ENCODE data around the gene AKAP13.
"Not testable (repeated sequence)": the region's sequence is repeated elsewhere in the genome, so short reads cannot be mapped to it uniquely, and the experiment has no call there.

Gene AKAP13

DNA sequence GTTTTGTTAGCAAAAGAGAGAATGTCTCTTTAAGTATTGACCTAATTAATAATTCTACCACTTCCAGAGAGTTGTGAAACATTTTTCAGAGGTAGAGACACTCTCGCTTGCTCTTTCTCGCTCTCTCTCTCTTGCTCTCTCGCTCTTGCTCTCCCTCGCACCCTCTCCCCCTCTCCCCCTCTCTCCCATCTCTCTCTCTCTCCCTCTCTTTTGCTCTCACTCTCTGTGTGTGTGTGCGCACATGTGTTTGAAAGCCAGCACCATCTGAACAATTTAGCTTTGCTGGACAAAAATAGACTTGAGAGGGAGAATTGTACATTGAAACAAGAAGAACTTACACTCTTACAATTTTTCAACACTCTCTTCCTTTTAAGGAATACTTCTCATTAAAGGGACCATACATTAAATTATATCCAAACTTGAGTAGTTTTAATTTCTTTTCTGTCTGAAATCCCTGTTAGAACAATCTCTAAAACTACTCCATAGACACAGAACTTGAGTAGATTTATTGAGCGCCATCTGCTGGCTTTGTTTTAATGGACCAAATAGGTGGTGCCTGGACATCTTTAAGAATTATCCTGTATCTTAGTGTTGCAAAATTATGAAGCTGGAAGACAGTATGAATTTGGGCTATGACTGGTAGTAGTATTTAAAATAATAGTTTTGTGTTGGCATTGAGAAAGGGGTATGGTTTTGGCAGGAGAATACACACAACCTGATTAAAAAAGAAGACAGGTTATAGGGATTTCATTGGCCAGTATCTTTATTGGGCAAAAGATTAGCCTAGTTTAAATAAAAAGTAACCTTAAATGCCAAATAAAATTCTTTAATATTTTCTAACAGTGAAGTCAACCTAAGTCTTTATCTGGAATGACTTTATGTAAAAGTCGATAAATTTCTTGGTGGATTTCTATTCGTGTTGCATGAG lies 124.6 kb downstream of the AKAP13 start:
- DNase-seq = peak; percentile 28

DNA sequence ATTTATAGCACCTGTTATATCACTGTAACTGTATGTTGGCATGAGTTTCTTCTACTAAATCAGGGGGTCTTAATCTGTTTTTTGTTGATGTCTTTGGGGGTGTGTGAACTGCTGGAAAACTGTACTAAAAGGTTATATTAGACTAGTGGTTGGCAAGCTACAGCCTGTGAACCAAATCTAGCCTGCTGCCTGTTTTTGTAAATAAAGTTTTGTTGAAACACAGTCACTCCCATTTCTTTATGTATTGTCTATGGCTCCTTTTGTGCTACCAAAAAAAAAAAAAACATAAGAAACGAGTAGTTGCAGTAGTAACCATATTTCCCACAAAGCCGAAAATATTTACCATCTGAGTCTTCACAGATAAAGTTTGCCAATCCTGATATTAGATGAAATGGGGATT lies 126.7 kb downstream of the AKAP13 start:
- DNase-seq = no peak

DNA sequence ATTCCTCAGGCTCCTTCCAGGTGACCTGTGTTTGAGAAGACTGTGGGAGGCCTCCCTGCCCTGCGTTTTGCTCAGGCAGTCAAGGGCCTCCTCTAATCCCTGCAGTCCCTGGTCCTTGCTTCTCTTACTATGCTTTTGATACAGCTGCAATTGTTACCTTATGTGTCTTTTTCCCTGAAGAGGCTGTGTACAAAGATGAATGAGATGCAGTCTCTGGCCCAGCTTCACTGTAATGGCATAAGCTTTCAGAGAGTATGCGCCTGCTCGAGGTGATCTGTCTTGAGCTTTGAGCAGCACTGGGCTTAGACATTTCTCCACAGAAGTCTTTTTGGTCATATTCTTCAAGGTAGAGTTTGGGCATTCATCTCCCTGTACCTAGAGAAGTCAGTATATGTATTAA lies 129.6 kb downstream of the AKAP13 start:
- DNase-seq = no peak

DNA sequence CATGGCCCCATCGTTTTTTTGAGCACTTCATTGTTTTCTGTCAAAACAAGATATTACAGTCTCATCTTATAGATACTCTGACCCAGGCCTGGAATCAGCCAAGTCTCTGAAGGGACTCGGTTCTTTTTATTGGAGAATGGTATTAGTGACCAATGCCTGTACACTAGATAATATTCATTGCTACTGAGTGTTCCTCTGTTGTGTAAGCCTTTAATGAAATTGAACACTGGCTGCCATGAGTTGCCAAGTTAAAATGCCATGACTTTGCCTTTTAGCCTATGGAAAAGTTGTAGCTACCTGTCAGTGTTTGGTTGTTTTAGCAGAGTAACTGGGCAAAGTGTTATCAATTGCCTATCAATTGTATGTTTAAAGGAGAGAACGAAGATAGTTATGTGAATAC lies 134.0 kb downstream of the AKAP13 start:
- no peak for DNase-seq

DNA sequence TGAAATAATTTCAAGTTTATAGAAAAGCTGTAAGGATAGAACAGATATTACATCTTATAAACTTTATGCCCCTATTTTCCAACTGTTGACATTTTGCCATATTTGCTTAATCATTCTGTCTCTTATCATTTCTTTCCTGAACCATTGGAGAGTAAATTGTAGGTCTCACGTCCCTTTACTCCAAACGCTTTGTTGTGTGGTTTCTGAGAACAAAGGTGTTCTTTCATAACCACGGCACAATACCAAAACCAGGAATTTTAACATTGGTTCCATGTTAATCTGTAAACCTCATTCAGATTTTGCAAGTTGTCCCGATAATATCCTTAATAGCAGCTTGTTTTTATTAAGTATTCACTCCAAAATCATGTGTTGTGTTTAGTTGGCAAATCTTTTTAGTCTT lies 134.8 kb downstream of the AKAP13 start:
- DNase-seq = no peak

DNA sequence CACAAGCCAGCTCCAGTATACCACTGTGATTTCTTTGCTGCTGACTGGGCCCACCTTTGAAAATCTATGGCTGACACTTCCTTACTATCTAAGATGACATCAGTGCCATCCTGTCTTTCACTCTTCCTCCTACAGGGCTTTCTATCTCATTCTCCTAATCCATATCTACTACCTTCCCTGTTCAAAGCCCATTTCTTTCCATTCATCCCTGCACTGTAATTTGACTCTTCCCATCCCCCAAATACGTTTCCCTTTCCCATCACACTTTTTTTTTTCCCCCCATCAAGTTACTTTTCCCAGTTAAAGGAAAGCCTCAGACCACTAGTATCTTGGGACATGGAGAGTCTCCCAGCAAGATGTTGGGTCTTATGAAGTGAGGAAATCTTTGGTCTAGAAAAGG lies 136.7 kb downstream of the AKAP13 start:
- no peak for DNase-seq

DNA sequence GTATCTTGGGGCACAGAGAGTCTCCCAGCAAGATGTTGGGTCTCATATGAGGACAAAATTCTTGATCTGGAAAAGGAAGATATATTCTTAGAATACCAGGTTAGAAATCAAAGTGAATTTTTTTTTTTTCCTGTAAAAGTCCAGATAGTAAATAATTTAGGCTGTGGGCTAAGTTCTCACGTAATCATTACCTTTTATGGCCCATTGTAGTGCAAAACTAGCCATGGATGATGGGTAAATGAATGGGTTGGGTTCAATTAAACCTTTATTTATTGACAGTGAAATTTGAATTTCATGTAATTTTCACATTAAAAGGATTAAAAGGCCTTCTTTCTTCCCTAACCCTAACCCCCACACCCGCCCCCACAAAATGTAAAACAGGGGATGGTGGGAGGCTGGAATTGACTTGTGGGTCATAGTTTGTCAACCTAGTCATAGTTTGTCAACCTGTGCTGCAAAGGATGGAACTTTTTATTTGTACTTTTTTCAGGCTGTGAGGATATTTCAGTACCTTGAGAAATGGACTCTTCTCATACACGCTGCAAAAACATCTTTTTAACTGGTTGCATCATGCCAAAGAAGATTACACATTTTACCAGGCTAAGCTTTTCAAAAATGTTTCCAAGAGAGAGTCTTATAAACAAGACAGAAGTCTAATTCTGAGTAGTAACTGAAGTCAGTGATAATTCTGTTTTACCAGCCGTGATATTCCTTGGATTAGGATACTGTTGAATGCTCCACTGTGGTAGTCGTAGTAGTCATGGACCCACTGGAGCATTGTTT lies 138.8 kb downstream of the AKAP13 start:
- DNase-seq = no peak

DNA sequence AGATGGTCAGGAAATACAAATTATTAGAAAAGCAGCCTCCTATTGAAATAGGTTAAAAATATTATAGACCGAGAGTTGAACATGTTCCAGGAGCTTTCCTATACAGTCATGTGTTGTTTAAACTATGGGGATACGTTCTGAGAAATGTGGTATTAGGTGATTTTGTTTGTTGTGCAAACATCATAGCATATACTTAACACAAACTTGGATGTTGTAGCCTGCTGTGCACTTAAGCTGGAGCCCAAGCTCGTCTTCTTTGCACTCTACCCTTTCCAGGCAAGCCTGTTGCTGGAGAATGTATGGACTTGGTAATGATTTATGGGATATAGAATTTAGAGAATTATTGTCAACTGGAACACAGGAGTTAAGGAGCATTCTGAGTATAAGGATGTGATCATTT lies 140.2 kb downstream of the AKAP13 start:
- no peak for DNase-seq

DNA sequence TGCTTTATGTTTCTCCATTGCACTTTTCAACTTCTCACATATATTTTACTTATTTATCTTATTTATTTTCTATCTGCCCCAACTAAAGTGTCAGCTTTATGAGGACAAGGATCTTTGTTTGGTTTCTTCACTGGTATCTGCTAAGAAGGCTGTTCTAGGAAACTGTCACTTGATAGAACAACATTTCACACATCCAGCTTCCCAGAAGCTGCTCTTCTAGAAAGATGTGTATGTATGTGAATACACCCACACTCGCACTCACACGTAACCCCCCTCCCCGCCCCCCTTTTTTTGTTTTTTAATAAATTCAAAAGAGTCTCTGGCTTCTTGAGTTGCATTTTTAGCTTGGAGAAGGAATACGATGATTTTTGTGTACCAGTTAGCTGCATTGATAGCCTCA lies 143.1 kb downstream of the AKAP13 start:
- DNase-seq = no peak

DNA sequence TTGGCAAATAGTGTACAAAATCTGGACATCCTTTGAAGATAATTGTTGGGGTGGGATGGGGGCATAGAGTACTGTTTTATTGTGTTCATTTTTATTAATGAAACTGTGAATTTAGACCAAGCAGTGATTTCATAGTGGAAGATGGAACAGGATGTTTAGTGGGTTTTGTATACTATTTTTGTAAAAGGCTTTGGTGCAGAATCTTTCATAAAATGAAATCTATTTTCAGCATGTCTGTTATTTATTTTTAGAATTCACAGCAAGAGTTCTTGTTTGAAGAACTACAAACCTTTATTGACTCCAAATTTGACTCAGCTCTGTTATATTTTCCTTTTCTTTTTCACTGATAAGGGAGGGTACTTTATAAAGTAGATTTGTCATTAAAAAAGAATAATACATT lies 145.4 kb downstream of the AKAP13 start:
- no peak for DNase-seq

DNA sequence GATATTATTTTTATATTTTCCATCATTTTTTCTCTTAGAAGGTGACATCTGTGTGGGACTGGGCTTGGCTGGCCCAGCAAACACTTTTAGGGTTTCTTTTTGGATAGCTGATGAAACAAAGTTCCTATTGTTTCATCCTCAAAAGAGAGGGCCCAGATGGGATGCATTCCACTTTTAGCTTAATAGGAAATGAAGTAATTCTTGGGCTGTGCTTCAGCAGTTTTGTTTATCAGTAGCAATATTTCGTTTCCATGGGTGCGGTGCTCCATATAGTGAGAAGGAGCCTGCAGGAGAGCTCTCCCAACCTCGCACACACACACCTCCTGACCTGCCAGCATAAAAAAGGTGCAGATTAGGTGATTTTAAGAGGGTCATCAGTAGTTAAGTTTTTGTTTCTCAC lies 147.5 kb downstream of the AKAP13 start:
- no peak for DNase-seq

DNA sequence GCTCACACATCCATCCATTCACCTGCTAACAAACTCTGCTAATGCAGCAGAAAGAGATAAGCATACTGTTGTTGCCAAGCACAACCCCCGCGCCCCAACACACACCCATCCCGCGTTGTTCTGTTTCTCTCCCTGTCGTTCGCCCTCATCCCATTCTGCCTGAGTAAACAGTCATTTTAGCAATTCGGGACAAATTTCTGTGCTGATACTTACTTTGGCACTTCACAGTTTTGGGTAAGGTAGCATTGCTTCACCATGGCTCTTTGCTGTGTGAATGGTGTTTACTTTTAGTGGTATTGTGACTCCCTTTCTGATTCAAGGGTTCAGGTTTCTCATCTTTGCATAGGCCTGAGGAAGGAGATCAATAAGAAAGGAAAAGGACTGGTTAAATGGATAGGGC lies 149.7 kb downstream of the AKAP13 start:
- no peak for DNase-seq

DNA sequence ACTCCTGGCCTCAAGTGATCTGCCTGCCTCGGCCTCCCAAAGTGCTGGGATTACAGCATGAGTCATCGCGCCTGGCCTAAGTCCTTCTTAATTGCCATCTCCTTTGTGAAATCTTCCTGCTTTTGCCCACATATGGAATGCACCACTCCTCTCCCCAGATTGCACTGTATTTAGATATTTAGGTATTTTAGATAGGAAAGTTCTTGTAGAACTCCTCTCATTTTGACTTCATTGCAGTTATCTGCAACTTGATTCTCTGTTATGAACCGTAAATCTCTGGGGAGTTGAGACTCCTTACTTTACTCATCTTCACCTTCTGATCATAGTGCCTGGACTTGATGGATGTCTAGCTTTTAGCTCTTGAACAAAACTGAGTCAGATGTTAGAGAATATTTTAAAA lies 150.7 kb downstream of the AKAP13 start:
- DNase-seq = no peak

DNA sequence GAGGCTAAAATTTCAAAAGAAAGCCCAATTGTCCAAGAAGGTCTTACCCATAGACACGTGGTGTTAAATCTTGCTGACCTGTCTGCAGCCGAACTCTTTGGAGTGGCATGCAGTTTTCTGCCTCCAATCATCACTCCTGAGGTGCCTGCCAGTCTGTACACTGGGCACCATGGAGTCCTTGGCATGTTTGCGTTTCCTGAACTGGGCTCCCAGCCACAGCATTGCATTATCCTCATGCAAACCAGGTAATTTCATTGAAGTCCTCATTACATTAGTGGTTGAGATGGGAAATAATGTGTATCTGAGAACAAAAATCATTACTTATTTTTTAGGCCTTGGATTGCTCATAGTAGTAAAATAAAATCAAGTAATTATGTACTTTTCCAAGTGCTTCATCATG lies 152.3 kb downstream of the AKAP13 start:
- no peak for DNase-seq

DNA sequence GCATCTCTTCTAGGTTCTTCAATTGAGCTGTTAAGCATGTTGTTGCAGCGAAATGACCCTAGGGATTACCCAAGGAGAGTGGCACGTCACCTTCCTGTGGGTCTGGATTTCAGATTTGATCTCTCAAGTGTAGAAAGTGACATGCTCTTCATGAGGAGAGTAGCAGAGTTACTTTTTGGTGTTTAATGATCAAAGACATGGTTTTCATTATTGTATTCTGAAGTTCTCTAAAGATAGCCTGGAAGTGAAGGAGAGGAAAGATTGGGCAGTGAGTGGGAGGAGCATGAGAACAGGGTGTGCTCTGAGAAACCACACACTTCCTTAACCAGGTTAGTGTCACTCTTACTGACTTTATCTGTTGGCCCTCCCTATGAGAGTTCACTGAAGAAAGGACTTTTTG lies 153.6 kb downstream of the AKAP13 start:
- no peak for DNase-seq

DNA sequence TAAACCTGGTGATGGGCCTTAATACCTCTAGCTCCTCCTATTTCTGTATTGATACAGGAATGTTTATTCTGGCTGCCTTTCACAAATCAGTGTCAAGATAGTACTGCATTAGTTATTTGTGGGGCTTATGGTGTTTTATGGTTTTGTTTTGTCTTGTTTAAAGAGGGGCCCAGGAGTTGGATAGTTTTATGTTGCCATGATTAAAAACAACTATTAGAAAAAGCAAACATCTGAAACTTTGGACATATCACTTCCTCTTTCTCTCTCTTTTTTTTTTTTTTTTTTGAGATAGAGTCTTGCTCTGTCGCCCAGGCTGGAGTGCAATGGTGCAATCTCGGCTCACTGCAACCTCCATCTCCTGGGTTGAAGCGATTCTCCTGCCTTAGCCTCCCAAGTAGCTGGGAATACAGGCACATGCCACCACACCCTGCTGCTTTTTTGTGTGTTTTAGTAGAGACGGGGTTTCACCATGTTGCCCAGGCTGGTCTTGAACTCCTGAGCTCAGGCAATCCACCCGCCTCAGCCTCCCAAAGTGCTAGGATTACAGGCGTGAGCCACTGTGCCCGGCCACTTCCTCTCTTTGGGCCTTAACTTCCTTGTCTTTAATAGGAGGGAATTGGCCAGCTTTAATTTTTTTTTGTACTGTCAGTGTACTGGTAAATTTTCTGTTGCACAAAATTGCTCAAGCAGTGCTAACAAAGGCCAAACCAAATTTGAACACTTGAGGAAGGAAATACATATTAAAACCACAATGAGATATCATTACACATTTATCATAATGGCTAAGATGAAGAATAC lies 155.3 kb downstream of the AKAP13 start:
- not testable (repeated sequence) for DNase-seq

DNA sequence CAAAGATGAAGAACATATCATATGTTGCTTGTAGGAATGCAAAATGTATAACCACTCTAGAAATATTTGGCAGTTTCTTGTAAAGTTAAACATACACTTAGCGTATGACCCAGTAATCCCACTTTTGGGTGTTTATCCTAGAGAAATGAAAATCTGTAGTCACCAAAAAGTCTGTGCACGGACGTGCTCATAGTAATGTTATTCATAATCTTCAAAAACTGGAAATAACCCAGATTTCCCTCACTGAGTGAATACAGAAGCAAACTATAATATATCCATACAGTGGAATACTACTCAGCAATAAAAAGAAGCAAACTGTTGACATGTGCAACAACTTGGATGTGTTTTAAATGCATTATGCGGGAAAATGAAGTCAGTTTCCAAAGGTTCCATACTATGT lies 155.9 kb downstream of the AKAP13 start:
- no peak for DNase-seq

DNA sequence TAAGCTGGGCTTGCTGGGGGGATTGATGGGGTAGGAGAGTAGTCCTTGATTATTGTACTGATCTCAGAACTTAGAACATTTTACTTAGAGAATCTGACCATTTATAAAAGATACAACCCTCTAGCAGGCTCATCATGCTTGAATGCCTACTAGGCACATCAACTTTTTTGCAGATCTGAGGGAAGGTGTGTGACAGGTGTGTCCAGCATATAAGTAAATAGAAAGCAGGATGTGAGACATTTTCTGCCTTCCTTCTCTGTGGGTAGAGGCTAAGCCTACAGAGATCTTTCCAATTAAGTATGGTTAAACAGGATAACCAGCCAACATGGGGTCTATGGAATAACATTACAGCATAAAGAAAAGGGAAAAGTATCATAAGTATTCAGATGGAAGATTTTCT lies 159.1 kb downstream of the AKAP13 start:
- no peak for DNase-seq

DNA sequence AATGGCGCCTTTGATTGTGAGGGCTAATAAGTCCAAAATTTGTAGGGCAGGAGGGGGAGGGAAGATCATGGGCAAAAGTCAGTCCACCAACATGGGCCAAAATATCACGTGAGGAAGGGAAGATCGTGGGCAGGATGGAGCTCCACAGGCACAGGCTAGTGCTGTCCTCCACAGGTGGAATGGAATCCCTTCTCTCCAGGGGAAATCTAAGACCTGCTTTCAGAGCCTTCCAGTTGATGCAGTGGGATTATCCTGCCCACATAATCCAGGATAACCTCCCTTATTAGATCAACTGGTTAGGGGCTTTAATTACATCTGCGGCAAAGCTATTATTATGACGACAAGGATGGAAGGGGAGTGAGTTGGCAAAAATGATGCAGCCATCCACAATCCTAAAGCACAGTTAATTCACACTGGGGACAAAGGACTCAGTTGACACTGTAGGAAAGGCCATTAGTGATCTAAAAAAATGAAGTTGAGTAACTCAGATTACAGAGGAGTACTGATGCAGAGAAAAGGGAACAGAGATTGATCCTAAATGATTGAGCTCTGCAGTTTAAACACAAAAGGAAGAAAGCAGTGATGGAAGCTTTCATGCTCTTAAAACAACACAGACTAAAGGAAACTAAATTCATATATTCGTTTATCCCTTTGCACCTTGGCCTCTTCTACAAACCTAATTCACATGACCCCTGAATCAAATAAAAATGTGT lies 159.8 kb downstream of the AKAP13 start:
- no peak for DNase-seq

DNA sequence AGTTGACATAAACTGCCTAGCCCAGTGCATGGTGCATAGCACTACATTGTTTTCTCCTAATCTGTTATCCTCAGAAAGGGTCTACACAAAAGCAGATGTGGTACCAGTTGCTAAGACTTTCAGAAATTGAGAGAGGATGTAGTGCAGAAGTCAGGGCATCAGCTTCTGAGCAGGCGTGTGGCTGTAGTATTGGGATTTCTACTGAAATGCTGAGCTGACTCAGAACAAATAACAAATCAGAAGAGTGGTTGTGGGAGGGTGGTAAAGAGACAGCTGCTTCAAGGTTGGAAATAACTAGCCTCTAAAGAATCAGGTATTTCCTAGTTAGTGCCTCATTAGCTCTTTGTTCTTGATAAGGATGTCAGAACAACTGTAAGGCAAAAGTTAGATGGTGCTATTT lies 161.3 kb downstream of the AKAP13 start:
- DNase-seq = no peak

DNA sequence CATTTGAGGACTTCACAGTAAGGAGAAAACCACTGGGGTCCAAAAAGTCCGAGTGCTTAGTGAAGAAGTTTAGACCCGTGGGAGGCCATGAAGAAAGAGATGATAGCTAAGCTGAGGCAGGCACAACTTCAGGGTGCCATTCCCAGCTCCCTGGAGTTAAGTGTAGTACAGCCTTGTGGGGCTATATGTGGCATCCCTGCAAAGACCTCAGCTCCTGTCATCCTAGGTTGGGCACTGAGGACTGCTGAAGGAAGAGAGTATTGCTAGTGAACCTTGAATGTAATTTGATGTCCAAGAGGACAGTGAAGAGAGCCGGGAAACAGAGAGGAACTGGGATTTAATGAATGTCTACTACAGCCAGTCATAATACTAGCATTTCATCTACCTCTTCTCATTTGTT lies 162.1 kb downstream of the AKAP13 start:
- no peak for DNase-seq

DNA sequence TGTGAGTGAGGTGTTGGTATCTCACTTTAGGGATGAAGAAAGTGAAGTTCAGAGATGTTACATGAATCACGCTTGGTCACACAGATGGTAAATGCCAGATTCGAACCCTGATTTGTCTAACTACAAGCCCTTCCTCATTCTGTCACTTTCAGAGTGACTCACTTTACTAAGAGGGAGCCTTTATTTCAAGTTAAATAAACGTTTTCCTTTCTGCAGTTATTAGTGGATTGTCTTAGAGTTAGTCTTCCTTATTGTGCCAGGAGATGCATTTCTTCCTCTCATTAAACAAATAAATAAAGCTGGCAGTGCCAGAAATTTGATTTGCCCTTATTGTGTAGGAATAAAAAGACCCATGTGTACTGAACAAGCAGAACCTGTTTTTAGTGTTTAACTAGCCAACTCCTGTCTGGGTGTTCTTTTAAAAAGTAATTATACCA lies 162.5 kb downstream of the AKAP13 start:
- DNase-seq = no peak

DNA sequence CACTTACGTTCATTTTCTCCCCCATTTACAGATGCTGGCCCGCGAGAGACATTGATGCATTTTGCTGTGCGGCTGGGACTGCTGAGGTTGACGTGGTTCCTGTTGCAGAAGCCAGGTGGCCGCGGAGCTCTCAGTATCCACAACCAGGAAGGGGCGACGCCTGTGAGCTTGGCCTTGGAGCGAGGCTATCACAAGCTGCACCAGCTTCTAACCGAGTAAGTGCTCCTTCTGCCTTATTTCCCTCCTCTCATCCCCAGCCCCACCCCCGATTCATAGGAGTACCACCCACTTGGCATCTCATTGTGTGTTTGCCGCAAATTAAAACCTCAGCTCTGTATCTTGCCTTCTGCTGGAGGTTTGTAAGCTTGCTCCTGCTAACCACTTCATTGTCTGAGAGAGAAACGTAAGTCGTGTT lies 163.3 kb downstream of the AKAP13 start:
- peak; percentile 11 for DNase-seq

Data from activated naive CD4-positive, alpha-beta T cell treated with anti-CD3 and anti-CD28 coated beads, Interleukin-2, amount 50 U/mL, for 16 hours (primary cell).